VCaP (cell line): ENCODE measurements around the gene SCAMP4.

Source experiments
- H3K27ac ChIP-seq: fragments of 450-650 bp; 2 replicates; pipeline ENCODE4 v1.5.1; 2017
- TF ChIP-seq, protein P1 (sequence below): fragments of 450-650 bp; conservative IDR thresholded peaks from 2 replicates; pipeline ENCODE4 v1.5.1; 2017; ENCODE audit warnings: mild to moderate bottlenecking, moderate library complexity

Gene SCAMP4

GRCh38 chr19:1901940-1902404, 3.2 kb upstream of the SCAMP4 start:
- TF ChIP-seq, protein P1, sequence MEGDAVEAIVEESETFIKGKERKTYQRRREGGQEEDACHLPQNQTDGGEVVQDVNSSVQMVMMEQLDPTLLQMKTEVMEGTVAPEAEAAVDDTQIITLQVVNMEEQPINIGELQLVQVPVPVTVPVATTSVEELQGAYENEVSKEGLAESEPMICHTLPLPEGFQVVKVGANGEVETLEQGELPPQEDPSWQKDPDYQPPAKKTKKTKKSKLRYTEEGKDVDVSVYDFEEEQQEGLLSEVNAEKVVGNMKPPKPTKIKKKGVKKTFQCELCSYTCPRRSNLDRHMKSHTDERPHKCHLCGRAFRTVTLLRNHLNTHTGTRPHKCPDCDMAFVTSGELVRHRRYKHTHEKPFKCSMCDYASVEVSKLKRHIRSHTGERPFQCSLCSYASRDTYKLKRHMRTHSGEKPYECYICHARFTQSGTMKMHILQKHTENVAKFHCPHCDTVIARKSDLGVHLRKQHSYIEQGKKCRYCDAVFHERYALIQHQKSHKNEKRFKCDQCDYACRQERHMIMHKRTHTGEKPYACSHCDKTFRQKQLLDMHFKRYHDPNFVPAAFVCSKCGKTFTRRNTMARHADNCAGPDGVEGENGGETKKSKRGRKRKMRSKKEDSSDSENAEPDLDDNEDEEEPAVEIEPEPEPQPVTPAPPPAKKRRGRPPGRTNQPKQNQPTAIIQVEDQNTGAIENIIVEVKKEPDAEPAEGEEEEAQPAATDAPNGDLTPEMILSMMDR = no peak
- H3K27ac ChIP-seq = no peak overlapping the region

DNA sequence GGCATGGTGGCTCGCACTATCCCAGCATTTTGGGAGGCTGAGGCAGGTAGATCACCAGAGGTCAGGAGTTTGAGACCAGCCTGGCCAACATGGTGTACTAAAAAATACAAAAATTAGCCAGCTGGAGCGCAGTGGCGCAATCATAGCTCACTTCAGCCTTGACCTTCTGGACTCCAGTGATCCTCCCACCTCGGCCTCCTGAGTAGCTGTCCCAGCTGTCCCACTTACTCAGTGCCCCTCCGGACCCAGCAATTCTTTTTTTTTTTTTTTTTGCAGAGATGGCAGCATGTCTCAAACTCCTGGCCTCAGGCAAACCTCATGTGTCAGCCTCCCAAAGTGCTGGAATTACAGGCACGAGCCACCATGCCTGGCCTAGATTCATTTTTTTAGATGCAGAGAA, 2.3 kb upstream of the SCAMP4 start:
- TF ChIP-seq, protein P1 = no peak
- H3K27ac ChIP-seq = peak overlapping the region; percentile 95; the same call in 1 of the 2 replicates

GRCh38 chr19:1904860-1905109, 414 bp upstream of the SCAMP4 start:
- peak overlapping the region; percentile 95 for H3K27ac ChIP-seq
- TF ChIP-seq, protein P1 = no peak

DNA sequence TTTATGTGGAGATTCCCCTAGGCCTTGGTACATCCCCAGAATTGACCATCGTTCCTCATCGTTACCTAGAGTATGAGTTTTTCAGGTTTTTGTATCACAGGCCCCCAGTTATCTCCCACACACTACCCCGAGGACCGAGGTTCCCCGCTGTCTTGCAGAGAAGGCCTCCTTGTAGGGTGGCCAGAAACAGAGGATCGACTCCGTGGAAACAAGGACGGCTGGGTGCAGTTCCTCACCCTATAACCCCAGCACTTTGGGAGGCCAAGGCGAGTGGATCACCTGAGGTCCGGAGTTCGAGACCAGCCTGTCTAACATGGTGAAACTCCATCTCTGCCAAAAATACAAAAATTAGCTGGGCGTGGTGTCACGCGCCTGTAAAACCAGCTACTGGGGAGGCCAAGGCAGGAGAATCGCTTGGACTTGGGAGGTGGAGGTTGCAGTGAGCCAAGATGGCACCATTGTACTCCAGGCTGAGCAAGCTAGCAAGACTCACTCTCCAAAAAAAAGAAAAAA, 720 bp downstream of the SCAMP4 start:
- TF ChIP-seq, protein P1 = no peak
- peak overlapping the region; percentile 95 for H3K27ac ChIP-seq

GRCh38 chr19:1906985-1907562, 1.9 kb downstream of the SCAMP4 start:
- peak overlapping the region; percentile 82 for H3K27ac ChIP-seq
- TF ChIP-seq, protein P1 = no peak

GRCh38 chr19:1907563-1908363, 2.6 kb downstream of the SCAMP4 start:
- TF ChIP-seq, protein P1 = no peak
- H3K27ac ChIP-seq = peak overlapping the region; percentile 82

DNA sequence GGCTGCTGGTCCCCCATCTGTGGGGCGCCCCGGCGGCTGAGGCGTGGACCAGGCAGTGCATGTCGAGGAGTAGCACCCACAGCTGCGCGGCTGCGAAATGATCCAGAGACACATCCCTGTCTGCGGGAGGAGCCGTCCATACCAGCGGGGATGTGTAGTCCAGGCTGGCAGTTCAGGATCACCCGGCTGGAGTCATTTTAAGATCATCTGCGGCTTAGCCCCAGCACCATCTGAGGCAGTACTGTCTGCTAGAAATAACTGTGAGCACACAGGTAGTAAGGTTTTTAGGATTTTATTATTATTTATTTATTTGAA, 3.1 kb downstream of the SCAMP4 start:
- TF ChIP-seq, protein P1 = no peak
- peak overlapping the region; percentile 82 for H3K27ac ChIP-seq
